CD1c-positive myeloid dendritic cell (primary cell): ENCODE data around the gene PLET1.

Experiments
- DNase-seq: peaks from one replicate; pipeline ENCODE4 v3.0.0-alpha.2; 2016; ENCODE audit errors: extremely low spot score

Gene PLET1, protein sequence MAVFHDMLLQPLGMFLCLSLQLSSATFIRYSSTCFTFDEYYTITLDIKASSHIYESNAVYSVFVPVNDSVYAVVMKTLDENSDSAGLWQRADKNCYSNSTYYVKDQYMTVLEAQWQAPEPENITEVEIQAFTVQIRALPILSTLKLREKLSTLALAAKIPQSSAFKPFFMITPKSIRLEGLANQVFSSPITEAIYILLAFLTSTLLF

DNA sequence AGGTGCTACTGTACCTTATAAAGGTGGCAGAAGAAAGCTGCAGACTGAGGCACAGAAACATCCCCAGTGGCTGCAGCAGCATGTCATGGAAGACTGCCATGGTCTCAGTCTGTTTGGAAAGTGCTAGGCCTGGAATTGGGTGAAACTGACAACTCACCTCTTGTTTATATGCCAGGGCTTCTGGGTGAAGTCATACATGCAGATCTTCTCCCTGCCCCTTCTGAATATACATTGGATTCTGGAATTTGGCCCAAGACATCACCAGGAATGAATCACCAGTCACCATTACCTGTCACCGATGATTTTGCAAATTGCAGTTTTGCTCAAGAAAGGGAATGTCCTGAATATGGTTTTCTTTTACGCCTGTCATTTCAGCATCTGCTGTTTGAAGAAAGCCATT, at the start of gene PLET1:
Gene PLET1 (minus strand): TSS at position 371 of the 400 bp plus-strand sequence. CDS start 271 bp downstream, at position 100.
- no peak for DNase-seq

DNA sequence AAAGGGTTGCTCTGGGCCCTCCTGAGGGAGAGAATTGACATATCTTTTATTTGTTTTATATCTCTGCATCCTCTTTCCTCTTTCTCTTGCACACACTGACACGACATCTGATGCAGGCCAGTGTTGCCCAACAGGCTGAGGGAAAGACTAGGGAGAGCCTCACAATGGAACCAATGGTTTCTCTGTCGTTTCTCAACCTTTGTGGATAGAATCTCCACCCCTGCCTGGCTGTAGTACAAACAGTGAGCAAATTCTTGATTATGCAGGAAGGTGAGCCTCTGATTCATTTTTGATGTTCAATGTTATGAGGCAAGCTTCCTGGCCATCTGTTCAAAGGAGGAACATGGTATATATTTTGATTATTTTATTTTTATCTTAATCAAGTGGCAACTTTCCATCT, 49.8 kb upstream of the PLET1 start:
- DNase-seq, result no peak

DNA sequence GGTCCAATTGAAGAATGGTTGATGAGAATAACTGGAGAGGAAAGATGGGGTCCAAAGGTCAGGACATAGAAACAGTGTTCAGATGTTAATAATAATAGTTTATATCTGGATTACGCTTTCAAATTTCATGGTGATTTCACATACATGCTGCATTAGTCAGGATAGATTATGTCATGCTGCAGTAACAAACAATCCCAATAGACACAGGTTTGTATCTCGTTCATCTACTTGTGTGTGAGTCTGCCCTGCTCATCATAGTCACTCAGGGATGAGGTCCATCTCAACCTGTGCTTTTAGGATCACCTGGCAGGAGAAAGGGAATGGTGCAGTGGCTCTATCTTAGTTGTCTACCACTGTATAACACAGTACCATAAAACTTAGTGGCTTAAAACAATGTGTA, 48.0 kb upstream of the PLET1 start:
- no peak for DNase-seq

DNA sequence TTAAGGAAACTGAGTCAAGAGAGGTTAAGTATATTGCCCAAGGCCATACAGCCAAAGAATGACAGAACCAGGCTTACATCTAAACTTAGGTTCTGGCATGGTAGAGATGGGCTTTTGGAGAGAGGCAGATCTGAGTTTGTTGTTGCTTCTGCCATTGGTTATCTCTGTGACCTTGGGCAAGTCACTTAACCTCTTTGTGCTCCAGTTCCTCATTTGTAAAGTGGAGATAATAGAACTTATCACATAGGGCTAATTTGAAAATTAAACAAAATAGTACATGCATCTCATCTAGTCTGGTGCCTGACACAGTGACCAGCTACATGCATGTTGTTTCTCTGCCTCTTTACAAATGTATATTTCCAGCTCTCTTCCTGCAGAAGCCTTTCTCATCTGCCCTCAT, 47.0 kb upstream of the PLET1 start:
- no peak for DNase-seq

DNA sequence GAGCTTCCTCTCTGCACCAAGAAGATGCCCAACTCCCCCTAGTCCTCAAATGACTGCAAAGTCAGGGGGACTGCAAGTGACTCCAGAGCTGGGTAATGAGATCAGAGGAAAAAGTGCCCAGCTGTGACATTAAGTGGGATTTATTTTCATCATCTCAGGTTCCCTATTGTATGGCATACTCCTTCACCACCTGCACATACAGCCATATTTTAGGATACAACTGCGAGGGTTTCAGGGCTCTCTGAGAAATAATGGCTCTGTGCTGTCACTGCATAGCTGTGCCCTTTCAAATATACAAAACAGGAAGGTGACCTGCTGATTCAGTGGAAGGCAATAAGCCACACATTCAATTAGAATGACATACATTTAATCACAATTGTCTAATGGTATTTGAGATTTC, 45.6 kb upstream of the PLET1 start:
- no peak for DNase-seq

DNA sequence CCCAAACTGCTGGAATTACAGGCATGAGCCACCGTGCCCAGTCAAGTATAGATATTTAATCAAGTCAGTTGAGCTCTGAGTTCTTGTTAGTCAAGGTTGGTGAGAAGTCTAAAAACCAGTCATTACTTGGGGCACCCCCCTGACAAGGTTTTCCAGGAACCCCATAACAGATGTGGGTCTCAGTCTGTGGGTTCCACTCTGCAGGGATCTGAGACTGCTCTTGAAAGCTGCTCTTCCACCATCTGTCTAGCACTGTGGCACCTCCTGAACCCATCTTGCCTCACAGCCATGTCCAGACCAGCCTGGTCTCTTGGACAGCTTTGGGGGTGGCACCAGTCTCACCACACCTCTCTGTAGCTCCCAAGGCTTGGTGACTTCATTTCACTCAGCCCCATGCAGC, 44.3 kb upstream of the PLET1 start:
- no peak for DNase-seq

DNA sequence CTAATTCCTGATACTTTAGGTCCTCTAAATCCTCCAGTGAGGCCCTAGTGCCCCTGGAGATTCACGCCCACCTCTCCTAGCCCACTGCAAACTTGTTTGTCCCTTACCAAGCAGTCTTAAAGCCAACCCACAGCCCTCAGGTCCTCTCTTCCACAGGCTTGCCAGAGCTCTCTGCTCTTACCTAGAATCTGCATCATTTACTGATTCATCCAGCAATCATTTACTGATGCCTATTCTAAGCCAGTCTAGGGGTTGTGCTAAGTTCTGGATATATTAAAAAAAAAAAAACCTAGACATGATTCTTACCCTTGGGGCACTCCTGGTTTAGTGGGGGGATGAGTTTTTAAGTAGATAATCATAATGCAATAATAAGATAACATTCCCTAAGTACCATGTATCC, 43.0 kb upstream of the PLET1 start:
- DNase-seq, result no peak

DNA sequence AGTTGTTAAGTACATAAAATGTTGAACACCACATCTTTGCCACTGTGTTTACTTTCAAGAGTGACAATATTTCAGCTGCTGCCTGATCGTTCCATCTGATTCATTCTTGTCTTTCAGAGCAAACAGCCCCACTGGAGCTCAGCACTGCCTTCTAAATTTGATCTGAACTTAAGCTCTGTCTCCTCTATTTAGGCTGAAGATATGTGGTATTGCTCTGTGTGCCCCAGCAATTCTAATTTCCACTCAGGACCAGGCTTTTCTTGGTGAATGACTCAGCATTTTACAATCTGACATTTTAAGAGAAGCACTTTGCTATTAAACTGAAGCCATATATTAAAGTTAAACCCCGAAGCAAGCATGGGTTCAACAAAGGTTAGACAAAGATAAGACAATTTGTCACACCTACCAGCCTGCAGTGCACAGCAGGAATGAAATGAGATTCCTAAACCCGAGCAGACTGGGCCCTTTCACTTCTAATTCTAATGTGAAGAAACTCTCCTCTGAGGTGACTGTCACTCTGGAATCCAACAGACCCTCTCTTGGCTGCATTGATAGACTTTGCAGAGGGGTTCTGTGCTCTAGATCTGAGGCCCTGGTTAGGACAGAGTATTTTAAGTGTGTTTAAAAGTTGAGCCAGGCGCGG, 41.7 kb upstream of the PLET1 start:
- DNase-seq, result no peak

DNA sequence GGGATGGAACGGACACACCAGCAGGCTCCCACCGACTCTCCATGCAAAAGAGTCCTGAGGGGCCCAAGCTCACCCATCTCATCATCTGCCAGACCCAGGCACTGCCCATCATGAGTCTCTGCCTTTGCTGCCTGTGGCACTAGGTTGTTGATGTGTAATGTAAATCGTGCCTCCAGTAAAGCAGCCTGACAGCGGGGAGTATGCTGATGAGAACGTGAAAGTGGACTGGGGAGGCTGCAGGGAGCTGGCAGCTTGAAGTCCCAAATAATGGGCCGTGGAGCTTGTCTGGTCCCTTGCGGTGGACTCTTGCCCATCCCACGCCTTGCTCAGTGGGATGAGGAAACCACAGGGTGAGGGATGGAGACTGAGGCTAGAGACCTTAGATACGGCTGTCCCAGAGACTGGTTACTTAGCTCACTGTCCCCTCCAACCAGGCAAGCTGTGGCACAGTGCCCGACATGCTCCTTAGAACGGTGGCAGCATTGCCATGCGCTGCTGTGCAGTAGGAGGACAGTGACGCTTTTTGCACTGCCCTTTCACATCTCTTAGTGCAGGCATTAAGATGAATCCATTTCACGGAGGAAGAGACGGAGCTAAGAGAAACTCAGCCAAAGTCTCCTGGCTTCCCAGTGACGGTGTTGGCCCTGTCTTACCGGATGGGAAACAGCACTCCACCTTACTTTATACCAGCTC, 39.6 kb upstream of the PLET1 start:
- DNase-seq, result no peak

DNA sequence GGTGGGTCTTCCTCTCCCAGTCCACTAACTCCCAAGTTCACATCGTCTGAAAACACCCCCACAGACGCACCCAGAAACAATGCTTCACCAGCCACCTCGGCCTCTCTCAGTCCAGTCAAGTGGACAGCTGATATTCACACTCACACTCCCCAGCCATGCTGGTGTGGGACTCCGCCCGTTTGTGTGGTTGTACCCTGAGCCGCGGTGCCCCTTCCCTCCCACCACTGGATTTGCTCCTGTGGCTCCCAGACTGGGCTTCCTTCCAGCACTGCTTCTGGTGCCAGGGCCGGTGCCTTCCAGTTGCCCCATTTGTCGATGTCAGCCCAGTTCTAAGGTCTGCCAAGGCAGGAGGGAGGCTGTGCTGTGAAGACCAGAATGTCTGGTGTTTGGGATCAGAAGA, 37.9 kb upstream of the PLET1 start:
- no peak for DNase-seq

DNA sequence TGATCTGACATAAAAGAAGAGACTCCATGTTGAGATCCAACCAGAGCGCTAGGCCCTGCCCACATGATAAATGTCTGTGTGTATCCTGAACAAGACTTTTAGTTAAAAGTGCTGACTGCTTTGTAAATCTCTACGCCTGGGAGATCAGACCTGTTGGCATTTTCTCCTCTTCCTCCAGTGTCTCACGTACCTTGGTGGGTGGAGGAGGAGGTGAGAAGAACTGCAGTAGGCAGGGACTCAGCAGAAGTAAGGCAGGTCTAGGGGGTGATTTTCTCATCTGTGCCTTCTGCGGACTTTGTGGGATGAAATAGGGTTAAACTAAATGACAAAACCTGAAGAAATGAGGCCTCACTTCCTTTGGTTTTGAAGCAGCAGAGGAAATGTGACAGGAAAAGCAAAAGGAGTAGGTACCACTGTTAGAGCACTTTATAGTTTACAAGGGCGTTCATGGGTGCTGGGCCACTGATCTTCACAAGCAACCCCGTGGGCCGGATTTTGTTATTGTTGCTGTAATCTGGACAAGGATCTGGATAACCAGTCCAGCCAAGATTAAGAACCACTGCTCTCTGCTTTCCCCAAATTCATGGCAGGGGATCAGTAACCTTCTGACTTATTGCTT, 36.7 kb upstream of the PLET1 start:
- no peak for DNase-seq

DNA sequence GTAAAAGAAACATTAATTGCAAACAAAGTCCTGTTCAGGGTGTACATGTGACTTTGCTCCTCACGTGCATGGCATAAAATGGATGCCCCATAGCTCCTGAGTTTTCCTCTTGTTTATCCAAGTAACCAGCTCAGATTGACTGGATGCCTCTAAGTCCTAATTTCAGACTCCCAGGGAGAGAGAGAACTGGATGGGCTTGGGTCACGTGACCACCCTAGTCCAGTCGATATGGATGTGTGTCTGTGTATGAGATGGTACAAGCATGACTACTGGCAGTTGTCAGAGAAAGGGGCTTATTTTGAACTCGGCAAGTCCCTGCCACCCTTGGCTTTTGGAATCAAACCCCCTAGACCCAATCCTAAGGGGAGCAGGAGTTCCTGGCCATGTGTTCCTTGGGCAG, 35.4 kb upstream of the PLET1 start:
- no peak for DNase-seq

DNA sequence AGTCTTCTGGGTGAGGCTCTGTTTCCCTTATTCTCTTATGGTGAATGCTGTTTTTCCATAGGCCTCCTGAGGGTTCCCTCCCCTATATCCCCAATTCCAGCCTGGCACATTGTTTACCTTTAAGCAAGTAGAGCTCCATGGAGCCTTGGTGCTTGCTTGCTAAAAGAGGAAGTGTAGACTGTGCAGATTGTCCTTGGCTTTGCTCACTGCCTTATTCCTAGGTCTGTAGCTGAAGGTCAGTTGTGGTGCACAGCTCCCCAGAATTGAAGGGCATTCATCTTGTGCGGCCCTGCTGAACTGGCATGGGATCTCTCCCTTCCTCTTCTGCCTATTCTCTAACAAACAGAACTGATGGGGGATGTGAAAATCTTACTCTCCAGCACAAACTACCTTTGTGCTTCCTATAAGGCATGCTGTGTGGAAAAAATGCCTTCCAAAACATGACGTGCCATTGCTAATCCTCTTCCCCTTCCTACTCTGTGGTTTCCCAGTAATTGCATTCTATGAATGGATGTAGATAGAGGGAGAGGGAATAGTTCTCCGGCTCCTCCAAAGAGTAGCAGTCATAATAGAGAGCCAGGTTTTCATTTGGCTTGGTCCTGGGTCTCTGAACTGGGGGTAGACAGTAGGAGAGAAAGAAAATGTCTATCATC, 34.2 kb upstream of the PLET1 start:
- no peak for DNase-seq

DNA sequence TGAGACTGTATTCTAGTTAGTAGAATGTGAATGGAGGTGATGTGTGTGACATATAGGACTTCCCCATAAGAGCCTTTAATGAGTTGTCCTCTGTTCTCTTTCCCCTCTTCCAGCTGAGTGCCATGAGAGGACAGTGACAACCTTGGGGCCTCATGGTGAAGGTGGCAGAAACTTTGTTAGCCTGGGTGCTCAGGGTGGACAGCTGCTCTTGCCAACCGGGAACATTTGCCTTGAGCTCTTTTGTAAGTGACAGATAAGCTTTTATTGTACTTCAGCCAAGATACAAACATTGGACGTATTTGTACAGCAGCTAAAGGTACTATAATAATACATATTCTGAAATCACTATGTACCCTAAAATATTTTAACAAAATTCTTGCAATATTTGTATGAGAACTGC, 33.0 kb upstream of the PLET1 start:
- no peak for DNase-seq

DNA sequence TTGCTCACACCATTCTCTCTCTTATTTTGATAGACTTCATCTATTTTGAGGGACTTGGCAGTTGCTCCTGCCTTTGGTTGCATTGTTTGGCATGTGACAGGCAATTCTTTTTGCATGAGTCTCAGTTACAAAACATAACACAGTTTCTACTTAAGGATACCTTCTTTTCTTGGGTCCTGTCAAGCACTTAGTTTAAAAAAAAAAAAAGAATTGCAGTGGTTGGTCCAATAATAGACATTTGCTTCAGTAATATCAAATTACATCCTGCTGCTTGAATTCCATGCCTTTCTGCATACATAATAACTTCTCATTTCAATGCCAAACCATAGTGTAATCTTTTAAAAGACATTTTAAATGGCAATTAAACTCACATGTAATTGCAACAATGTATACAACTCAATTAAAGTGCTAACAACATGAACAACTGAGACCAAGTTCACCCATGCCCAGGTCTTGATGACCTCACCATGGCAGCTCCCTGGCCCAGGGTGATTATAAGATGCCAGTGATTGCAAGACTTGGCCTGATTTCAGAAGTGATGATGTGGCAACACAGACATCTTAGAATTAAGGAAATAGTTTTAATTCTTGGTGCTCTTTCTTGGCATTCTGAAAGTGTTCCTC, 32.2 kb upstream of the PLET1 start:
- peak; percentile 12 for DNase-seq

DNA sequence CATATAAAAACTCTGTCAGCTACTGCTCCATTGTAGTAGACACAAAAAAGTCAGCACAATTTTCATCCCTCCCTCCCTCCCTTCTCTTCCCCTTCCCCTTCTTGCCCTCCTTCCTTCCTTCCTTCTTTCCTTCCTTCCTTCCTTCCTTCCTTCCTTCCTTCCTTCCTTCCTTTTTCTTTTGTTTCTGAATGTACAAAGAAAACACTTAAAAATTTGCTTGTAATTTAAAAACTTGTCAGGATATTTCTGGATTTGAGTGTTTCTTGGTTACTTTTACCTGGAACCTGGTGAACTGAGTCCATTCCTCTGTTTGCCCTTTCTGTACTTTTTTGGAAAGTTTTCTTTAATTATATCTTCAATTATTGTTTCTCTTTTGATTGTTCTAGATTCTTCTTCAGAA, 31.5 kb upstream of the PLET1 start:
- DNase-seq, result no peak

DNA sequence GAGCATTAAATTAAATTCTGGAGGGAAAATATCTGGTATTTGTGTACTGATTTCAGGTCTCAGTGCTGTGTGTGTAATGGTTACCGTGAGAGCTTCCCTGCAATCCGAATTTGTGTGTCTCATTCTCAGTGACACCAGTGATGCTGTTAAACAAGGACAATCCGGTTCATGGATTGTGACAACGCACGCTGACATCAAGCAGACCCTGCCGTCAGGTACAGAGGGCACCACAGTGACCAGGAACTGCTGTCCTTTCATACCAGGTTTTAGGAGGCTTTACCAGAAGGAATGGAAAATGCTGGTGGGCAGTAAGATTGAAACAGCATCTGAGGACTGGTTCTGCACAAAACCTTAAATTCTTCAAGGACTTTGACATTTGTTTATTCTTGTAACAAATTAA, 30.5 kb upstream of the PLET1 start:
- DNase-seq, result no peak

DNA sequence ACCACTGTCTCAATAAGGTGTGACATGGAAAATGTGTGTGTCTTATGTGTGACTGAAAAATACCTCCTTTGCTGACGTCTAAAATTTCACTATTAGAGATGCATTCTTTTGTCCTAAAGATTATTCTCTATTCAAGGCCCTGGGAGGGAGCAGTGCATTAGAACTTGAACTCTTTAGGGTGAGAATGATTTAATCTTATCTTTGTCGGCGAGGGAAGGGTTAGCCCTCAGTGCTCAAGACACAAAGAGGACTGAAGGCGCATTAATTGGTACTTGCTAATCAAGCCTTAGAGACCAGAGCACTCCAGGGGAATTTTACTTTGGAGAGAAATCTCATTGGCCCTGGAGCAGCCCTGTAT, 29.8 kb upstream of the PLET1 start:
- DNase-seq, result no peak

DNA sequence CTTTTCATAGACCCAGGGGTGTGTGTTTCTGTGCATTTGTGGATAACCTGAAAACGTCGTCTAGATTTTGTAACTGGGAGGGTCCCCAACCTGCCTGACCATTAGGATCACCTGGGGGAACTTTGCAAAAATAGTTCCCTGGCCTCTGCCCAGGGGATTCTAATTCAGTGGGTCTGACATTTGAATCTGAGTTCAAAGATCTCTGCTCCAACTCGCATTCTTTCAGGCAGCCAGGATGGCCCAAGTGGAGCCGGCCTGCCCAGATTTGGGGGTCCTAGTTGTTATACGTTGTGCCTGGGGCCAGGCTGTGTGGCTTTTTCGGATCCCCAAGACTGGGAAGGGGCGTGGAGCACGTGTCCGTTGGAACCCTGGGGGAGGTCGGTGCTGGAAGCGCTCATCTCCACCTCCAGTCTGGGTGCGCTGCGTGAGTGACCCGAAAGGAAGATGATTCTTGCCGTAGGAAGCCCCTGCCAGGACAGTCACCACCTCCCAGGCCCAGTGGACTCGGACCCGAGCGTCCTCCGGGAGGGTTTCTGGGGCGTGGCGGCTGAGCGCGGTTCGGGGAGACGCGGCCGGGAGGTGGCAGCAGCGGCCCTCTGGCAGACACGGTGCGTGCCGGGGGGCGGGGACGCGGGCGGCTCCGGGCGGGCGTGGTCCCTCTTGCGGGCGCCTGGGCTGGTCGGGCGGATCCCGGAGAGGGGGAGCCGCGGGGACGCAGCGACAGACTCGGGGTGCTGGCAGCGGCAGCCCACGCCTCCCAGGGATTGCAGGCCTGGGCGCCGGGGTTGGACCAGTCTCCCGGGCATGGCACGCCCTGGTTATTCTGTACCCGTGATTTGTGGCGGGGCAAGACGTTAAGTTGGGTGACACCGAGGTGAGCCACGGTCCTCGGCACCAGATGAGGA, 29.2 kb upstream of the PLET1 start:
- peak; percentile 83 for DNase-seq

DNA sequence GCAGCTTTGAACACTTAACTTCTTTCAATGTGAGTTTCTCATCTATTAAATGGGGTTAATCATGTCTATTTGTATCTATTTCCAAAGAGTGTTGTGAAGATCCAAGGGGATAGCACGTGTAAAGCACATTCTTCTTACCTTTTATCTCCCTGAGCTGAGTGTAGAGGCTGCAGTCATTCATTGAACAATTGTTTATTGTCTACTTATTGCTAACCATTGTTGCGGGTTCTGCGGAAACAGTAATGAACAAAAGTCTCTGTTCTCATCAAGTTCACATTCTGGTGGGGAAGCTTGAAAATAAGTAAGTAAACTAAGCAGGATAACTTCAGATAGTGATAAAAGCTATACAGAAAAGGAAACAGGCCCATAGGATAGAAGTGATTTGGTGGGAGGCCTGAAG, 27.4 kb upstream of the PLET1 start:
- no peak for DNase-seq

DNA sequence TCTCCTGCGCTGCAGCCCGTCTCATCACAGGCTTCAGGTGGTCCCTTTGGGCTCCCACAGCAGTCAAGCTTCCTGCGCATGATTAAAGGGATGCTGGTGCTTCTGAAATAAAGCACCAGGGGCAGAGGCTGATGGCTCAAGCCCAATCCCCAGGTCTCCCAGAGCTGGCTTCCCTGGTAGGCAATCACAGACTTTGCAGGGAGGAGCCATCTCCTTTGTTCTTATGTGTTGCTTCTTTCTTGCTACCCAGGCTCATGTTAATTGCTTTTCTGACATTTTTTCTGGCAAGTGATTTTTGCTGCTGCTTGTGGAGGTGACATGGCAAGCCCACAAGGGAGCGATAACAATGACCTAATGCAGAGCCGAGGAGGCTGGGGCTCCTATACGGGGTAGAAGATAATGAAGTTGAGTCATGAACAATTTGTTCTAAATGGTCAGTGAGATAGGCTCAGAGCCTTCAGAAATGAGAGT, 25.2 kb upstream of the PLET1 start:
- DNase-seq, result no peak
